Prostate gland (tissue), 2 donors: ENCODE data around the gene SYDE2.

Experiments used
- CTCF ChIP-seq, 4 experiments: fragments of 200-600 bp in 2 of 4; fragments of 450-650 bp in 2 of 4; sonication (generic) in 2 of 4; IDR thresholded peaks; 1 replicate in 3 of 4; 2 replicates in 1 of 4; pipeline ENCODE4 v1.5.1; 2016 to 2019; ENCODE audit warnings: antibody characterized with exemption in 4 of 4, mild to moderate bottlenecking in 2 of 4, moderate library complexity in 2 of 4
- POLR2A ChIP-seq: fragments of 450-650 bp; IDR thresholded peaks from one replicate; pipeline ENCODE4 v1.6.1; 2016; ENCODE audit warnings: antibody characterized with exemption, mild to moderate bottlenecking
- POLR2AphosphoS5 ChIP-seq: sonication (generic); formaldehyde crosslinking; IDR thresholded peaks from one replicate; pipeline ENCODE4 v1.6.1; 2017; ENCODE audit warnings: antibody characterized with exemption

- TF ChIP-seq CTCF (IDR thresholded peaks at IDR 0.05) (no peak), POLR2A (no peak), POLR2AphosphoS5 (no peak)
These were observed 72.5 kb downstream of the SYDE2 start for GRCh38 chr1:85128316-85128715.
